Skeletal muscle satellite cell (primary cell): ENCODE results near the gene ANKRD61.

Source experiments
- H3K27me3 ChIP-seq: 2 replicates; pipeline ENCODE4 v1.7.0; 2013; ENCODE audit warnings: low read length; ENCODE audit not compliant: control insufficient read depth, insufficient read depth
- H3K36me3 ChIP-seq: 2 replicates; pipeline ENCODE4 v1.7.0; 2013; ENCODE audit warnings: mild to moderate bottlenecking, control low read depth, low read length; ENCODE audit not compliant: insufficient read depth
- H3K4me1 ChIP-seq: 2 replicates; pipeline ENCODE4 v1.7.0; 2013; ENCODE audit warnings: low read length; ENCODE audit not compliant: control insufficient read depth, insufficient read depth
- H3K4me2 ChIP-seq: 2 replicates; pipeline ENCODE4 v1.7.0; 2013; ENCODE audit warnings: mild to moderate bottlenecking, low read length
- H3K4me3 ChIP-seq: 2 replicates; pipeline ENCODE4 v1.7.0; 2013; ENCODE audit warnings: low read length
- H3K9ac ChIP-seq: 2 replicates; pipeline ENCODE4 v1.7.0; 2013; ENCODE audit warnings: mild to moderate bottlenecking, low read depth, low read length, moderate library complexity
- H3K9me3 ChIP-seq: replicated peaks from 2 replicates; pipeline ENCODE4 v1.7.0; 2013; ENCODE audit warnings: mild to moderate bottlenecking, control low read depth, low read length

ANKRD61 gene

GRCh38 chr7:6016653-6016966, 14.6 kb upstream of the ANKRD61 start:
- H3K36me3 ChIP-seq, result peaks cover 55% of the 10 kb centered on the region
- H3K4me1 ChIP-seq, result peaks cover 18% of the 10 kb centered on the region
- no peak overlapping the region for H3K4me3 ChIP-seq
- no peaks in the 10 kb centered on the region for H3K9me3 ChIP-seq
- peak overlapping the region; percentile 44 for H3K9ac ChIP-seq
- H3K4me2 ChIP-seq, result peak overlapping the region; percentile 41
- H3K27me3 ChIP-seq, result no peaks in the 10 kb centered on the region

- Histone ChIP-seq H3K4me2 (no peak overlapping the region), H3K9me3 (no peaks in the 10 kb centered on the region), H3K36me3 (peaks cover 74% of the 10 kb centered on the region), H3K27me3 (no peaks in the 10 kb centered on the region), H3K4me3 (no peak overlapping the region), H3K9ac (no peak overlapping the region), H3K4me1 (peaks cover 11% of the 10 kb centered on the region)
Measured at GRCh38 chr7:6020371-6021286, 10.5 kb upstream of the ANKRD61 start.

GRCh38 chr7:6022707-6023106, 8.5 kb upstream of the ANKRD61 start:
- Histone ChIP-seq H3K4me2 (no peak overlapping the region), H3K36me3 (peaks cover 83% of the 10 kb centered on the region), H3K27me3 (no peaks in the 10 kb centered on the region), H3K4me1 (no peaks in the 10 kb centered on the region), H3K4me3 (no peak overlapping the region), H3K9ac (no peak overlapping the region), H3K9me3 (no peaks in the 10 kb centered on the region)

- H3K9ac ChIP-seq, result no peak overlapping the region
- no peak overlapping the region for H3K4me2 ChIP-seq
- H3K27me3 ChIP-seq, result no peaks in the 10 kb centered on the region
- H3K9me3 ChIP-seq, result no peaks in the 10 kb centered on the region
- no peak overlapping the region for H3K4me3 ChIP-seq
- no peaks in the 10 kb centered on the region for H3K4me1 ChIP-seq
- peaks cover 82% of the 10 kb centered on the region for H3K36me3 ChIP-seq
Measured at GRCh38 chr7:6023974-6024435, 7.2 kb upstream of the ANKRD61 start.

- peaks cover 73% of the 10 kb centered on the region for H3K36me3 ChIP-seq
- H3K4me1 ChIP-seq, result no peaks in the 10 kb centered on the region
- H3K4me2 ChIP-seq, result no peak overlapping the region
- H3K9me3 ChIP-seq, result no peaks in the 10 kb centered on the region
- H3K9ac ChIP-seq, result no peak overlapping the region
- no peak overlapping the region for H3K4me3 ChIP-seq
- H3K27me3 ChIP-seq, result no peaks in the 10 kb centered on the region
Measured at GRCh38 chr7:6026011-6026819, 5.0 kb upstream of the ANKRD61 start.

- peaks cover 71% of the 10 kb centered on the region for H3K36me3 ChIP-seq
- no peak overlapping the region for H3K4me3 ChIP-seq
- no peaks in the 10 kb centered on the region for H3K27me3 ChIP-seq
- no peak overlapping the region for H3K9ac ChIP-seq
- H3K4me1 ChIP-seq, result no peaks in the 10 kb centered on the region
- no peak overlapping the region for H3K4me2 ChIP-seq
- H3K9me3 ChIP-seq, result no peaks in the 10 kb centered on the region
Measured at GRCh38 chr7:6026820-6027311, 4.3 kb upstream of the ANKRD61 start.

- peaks cover 68% of the 10 kb centered on the region for H3K36me3 ChIP-seq
Measured at GRCh38 chr7:6027806-6028365, 3.3 kb upstream of the ANKRD61 start.

GRCh38 chr7:6028563-6028962, 2.6 kb upstream of the ANKRD61 start:
- H3K9me3 ChIP-seq, result no peaks in the 10 kb centered on the region
- H3K4me1 ChIP-seq, result no peaks in the 10 kb centered on the region
- H3K36me3 ChIP-seq, result peaks cover 61% of the 10 kb centered on the region
- no peak overlapping the region for H3K4me3 ChIP-seq
- H3K27me3 ChIP-seq, result no peaks in the 10 kb centered on the region
- H3K9ac ChIP-seq, result no peak overlapping the region
- H3K4me2 ChIP-seq, result no peak overlapping the region

More at GRCh38 chr7:6027806-6028365, 3.3 kb upstream of the ANKRD61 start:
- no peaks in the 10 kb centered on the region for H3K4me1 ChIP-seq
- no peak overlapping the region for H3K4me2 ChIP-seq
- no peak overlapping the region for H3K4me3 ChIP-seq
- H3K27me3 ChIP-seq, result no peaks in the 10 kb centered on the region
- H3K9me3 ChIP-seq, result no peaks in the 10 kb centered on the region
- H3K9ac ChIP-seq, result no peak overlapping the region

- Histone ChIP-seq H3K4me1 (no peaks in the 10 kb centered on the region), H3K9ac (no peak overlapping the region), H3K4me3 (no peak overlapping the region), H3K9me3 (no peaks in the 10 kb centered on the region), H3K4me2 (no peak overlapping the region), H3K27me3 (no peaks in the 10 kb centered on the region), H3K36me3 (peaks cover 60% of the 10 kb centered on the region)
Measured at GRCh38 chr7:6031567-6031966, 391 bp downstream of the ANKRD61 start.

GRCh38 chr7:6032167-6032566, 991 bp downstream of the ANKRD61 start:
- H3K4me1 ChIP-seq, result no peaks in the 10 kb centered on the region
- no peak overlapping the region for H3K9ac ChIP-seq
- no peak overlapping the region for H3K4me3 ChIP-seq
- no peak overlapping the region for H3K4me2 ChIP-seq
- H3K27me3 ChIP-seq, result no peaks in the 10 kb centered on the region
- H3K9me3 ChIP-seq, result no peaks in the 10 kb centered on the region
- H3K36me3 ChIP-seq, result peaks cover 54% of the 10 kb centered on the region

GRCh38 chr7:6032641-6033040, 1.5 kb downstream of the ANKRD61 start:
- H3K36me3 ChIP-seq, result peaks cover 49% of the 10 kb centered on the region
- H3K4me2 ChIP-seq, result no peak overlapping the region
- no peaks in the 10 kb centered on the region for H3K27me3 ChIP-seq
- no peaks in the 10 kb centered on the region for H3K9me3 ChIP-seq
- no peaks in the 10 kb centered on the region for H3K4me1 ChIP-seq
- H3K4me3 ChIP-seq, result no peak overlapping the region
- H3K9ac ChIP-seq, result no peak overlapping the region
